KMS-11 (cell line): ENCODE data around the gene UNC119.

Experiments
- H2AFZ ChIP-seq: fragments of 200-600 bp; sonication (generic); 2 replicates; pipeline ENCODE4 v1.6.1; 2016; ENCODE audit warnings: antibody characterized with exemption, mixed run types, low read depth
- H3K27ac ChIP-seq: fragments of 200-600 bp; sonication (generic); 2 replicates; pipeline ENCODE4 v1.6.1; 2016; ENCODE audit warnings: mild to moderate bottlenecking, mixed run types
- H3K27me3 ChIP-seq: fragments of 200-600 bp; sonication (generic); 2 replicates; pipeline ENCODE4 v1.6.1; 2017; ENCODE audit warnings: mild to moderate bottlenecking, low read depth, mixed run types, moderate library complexity; ENCODE audit not compliant: insufficient read depth
- H3K36me3 ChIP-seq: fragments of 200-600 bp; sonication (generic); 2 replicates; pipeline ENCODE4 v1.6.1; 2017; ENCODE audit warnings: mild to moderate bottlenecking, mixed run types; ENCODE audit not compliant: insufficient read depth
- H3K4me1 ChIP-seq: fragments of 200-600 bp; sonication (generic); 2 replicates; pipeline ENCODE4 v1.6.1; 2016; ENCODE audit warnings: mild to moderate bottlenecking, low read depth, mixed run types; ENCODE audit not compliant: poor library complexity, severe bottlenecking
- H3K4me2 ChIP-seq: fragments of 200-600 bp; sonication (generic); 2 replicates; pipeline ENCODE4 v1.7.0; 2016; ENCODE audit warnings: mild to moderate bottlenecking, mixed run types
- H3K4me3 ChIP-seq: fragments of 200-600 bp; sonication (generic); IDR thresholded peaks from 2 replicates; pipeline ENCODE4 v1.6.1; 2017; ENCODE audit warnings: low read depth, low read length, mixed read lengths; ENCODE audit not compliant: insufficient read depth
- H3K79me2 ChIP-seq: fragments of 200-600 bp; sonication (generic); 2 replicates; pipeline ENCODE4 v1.6.1; 2016; ENCODE audit warnings: low read depth, mixed run types; ENCODE audit not compliant: insufficient read depth
- H3K9ac ChIP-seq: fragments of 200-600 bp; sonication (generic); 2 replicates; pipeline ENCODE4 v1.6.1; 2016; ENCODE audit warnings: mild to moderate bottlenecking, mixed run types
- H4K20me1 ChIP-seq: fragments of 200-600 bp; sonication (generic); 2 replicates; pipeline ENCODE4 v1.6.1; 2016; ENCODE audit warnings: mild to moderate bottlenecking, mixed run types; ENCODE audit not compliant: insufficient read depth
- TF ChIP-seq, protein P1 (sequence below): fragments of 200-600 bp; sonication (generic); conservative IDR thresholded peaks from 2 replicates; pipeline ENCODE4 v1.6.1; 2017; ENCODE audit warnings: low read depth, mild to moderate bottlenecking, antibody characterized with exemption, low read length, moderate library complexity, mixed read lengths

UNC119 gene

DNA sequence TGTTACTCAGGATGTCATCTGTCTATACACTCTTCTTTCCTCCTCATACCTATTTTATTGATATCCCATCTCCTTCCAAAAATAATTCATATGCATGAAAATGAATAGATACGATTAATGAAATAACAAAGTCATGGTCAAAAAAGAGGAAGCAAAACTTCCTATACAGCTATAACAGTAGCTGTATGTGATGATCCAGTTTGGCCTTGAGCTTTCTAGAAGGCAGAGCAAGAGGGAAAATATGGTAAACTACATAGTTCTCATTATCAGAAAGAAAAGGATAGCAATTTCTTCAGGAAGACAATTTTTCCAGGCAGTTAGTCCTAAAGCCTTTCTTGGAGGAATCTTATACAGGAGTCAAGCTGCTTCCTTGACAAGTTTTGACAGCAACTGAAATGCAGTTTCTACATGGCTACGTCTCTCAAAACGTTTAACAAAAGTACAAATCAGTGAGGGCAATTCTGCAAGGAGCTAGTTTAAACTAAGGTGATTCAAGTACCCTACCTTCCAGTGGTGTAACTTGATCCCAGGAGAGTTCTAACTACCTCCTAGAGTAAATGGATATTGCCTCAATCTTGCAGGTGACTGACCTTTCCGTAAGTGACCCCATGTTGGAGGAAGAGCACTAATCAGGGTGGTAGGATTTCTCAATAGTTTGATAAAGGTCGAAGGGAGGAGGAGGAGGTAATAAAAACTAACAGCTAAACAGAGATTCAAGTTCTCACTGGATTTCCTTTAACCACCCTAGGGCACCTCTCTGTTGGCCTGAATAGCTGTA lies 45.4 kb upstream of the UNC119 start:
- peak overlapping the region; percentile 78 for H3K4me2 ChIP-seq
- H3K36me3 ChIP-seq = peaks cover 3% of the 10 kb centered on the region; the same call in 1 of the 2 replicates
- no peaks in the 10 kb centered on the region for H4K20me1 ChIP-seq
- TF ChIP-seq, protein P1, sequence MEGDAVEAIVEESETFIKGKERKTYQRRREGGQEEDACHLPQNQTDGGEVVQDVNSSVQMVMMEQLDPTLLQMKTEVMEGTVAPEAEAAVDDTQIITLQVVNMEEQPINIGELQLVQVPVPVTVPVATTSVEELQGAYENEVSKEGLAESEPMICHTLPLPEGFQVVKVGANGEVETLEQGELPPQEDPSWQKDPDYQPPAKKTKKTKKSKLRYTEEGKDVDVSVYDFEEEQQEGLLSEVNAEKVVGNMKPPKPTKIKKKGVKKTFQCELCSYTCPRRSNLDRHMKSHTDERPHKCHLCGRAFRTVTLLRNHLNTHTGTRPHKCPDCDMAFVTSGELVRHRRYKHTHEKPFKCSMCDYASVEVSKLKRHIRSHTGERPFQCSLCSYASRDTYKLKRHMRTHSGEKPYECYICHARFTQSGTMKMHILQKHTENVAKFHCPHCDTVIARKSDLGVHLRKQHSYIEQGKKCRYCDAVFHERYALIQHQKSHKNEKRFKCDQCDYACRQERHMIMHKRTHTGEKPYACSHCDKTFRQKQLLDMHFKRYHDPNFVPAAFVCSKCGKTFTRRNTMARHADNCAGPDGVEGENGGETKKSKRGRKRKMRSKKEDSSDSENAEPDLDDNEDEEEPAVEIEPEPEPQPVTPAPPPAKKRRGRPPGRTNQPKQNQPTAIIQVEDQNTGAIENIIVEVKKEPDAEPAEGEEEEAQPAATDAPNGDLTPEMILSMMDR = no peak
- no peaks in the 10 kb centered on the region for H3K27me3 ChIP-seq
- peaks cover 19% of the 10 kb centered on the region for H3K4me1 ChIP-seq
- H3K27ac ChIP-seq = peak overlapping the region; percentile 88; the same call in 1 of the 2 replicates
- H2AFZ ChIP-seq = peak overlapping the region; percentile 91; the same call in 1 of the 2 replicates
- peaks cover 38% of the 10 kb centered on the region for H3K79me2 ChIP-seq
- peak overlapping the region; percentile 79 for H3K9ac ChIP-seq
- no peak overlapping the region for H3K4me3 ChIP-seq

DNA sequence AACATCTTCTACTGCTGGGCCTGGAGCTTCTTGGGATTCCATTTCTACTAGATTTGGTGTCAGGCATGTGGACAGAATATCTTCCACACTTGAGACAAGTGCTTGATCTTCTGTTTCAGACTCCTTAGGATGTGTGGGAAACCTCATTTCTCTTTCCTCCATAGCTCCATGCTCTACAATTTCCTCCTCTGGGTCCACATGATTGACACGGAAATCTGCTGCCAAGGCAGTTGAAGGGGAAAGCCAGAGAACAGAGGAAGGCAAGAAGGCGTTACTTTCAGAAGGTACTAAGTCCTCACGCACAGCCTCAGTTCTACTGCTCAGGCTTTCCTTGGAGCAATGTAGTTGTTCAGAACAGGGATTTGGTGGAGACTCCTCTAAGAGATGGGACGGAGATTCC lies 39.8 kb upstream of the UNC119 start:
- no peak overlapping the region for H3K4me3 ChIP-seq
- no peak overlapping the region for H3K9ac ChIP-seq
- H3K36me3 ChIP-seq = peaks cover 24% of the 10 kb centered on the region; the same call in 1 of the 2 replicates
- H2AFZ ChIP-seq = no peak overlapping the region
- no peak overlapping the region for H3K4me2 ChIP-seq
- H3K27ac ChIP-seq = no peak overlapping the region
- peaks cover 2% of the 10 kb centered on the region for H3K4me1 ChIP-seq
- TF ChIP-seq, protein P1 = no peak
- no peaks in the 10 kb centered on the region; the same call in 1 of the 2 replicates for H4K20me1 ChIP-seq
- no peaks in the 10 kb centered on the region for H3K27me3 ChIP-seq
- peaks cover 24% of the 10 kb centered on the region for H3K79me2 ChIP-seq

DNA sequence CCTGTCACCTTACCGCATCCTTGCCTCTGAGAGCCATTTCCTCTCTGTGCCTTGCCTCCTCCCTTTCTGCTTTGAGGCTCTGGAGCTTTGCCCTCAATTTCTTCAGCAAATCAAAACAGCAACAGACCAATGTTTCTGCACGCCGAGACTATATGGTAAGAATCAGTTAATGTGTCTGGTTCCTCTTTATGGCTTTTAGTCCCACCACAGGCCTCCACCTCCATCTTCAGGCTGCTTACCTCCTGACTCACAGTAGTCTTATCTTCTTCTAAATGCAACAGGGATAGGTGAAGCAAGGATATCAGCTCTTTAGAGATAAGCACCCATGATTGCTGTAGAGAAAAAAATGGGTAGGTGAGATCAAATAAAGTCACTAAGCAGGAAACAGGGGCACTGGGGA lies 33.4 kb upstream of the UNC119 start:
- Histone ChIP-seq H3K4me3 (no peak overlapping the region), H3K9ac (no peak overlapping the region), H3K79me2 (no peaks in the 10 kb centered on the region), H3K27ac (no peak overlapping the region), H3K4me2 (no peak overlapping the region), H2AFZ (no peak overlapping the region), H3K36me3 (peaks cover 36% of the 10 kb centered on the region; the same call in 1 of the 2 replicates), H4K20me1 (no peaks in the 10 kb centered on the region; the same call in 1 of the 2 replicates), H3K27me3 (no peaks in the 10 kb centered on the region), H3K4me1 (no peaks in the 10 kb centered on the region)
- TF ChIP-seq, protein P1 = no peak

DNA sequence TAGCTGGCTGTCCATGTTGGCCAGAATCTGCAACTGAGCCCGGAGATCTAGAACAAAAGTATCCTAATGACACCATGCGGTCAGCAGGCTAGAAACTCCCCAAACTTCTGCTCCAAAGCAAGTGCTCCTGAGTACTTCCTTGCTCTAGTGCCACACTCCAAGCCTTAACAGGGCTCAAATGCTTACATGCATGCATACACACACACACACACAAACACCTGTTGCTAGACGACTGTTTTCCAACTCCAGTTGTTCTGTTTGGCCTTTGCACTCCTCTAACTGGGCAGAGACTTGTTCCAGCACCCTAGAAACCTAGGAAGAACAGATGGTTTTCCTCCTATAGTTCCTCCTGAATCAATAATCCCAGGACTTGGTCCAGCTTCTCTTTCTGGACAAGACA lies 32.0 kb upstream of the UNC119 start:
- H3K4me2 ChIP-seq = no peak overlapping the region
- TF ChIP-seq, protein P1 = no peak
- H3K27me3 ChIP-seq = no peaks in the 10 kb centered on the region
- H3K4me3 ChIP-seq = no peak overlapping the region
- no peaks in the 10 kb centered on the region for H3K79me2 ChIP-seq
- H3K27ac ChIP-seq = no peak overlapping the region
- no peak overlapping the region for H3K9ac ChIP-seq
- no peak overlapping the region for H2AFZ ChIP-seq
- H3K4me1 ChIP-seq = no peaks in the 10 kb centered on the region
- no peaks in the 10 kb centered on the region for H4K20me1 ChIP-seq
- H3K36me3 ChIP-seq = peaks cover 28% of the 10 kb centered on the region; the same call in 1 of the 2 replicates
